NCI-H1092 (cell line): ENCODE measurements around the gene RHEBL1.

ENCODE experiments used
- DNase-seq: peaks from one replicate; lab custom pipeline; 2025; lab: John Stamatoyannopoulos, UW

RHEBL1 gene

DNA sequence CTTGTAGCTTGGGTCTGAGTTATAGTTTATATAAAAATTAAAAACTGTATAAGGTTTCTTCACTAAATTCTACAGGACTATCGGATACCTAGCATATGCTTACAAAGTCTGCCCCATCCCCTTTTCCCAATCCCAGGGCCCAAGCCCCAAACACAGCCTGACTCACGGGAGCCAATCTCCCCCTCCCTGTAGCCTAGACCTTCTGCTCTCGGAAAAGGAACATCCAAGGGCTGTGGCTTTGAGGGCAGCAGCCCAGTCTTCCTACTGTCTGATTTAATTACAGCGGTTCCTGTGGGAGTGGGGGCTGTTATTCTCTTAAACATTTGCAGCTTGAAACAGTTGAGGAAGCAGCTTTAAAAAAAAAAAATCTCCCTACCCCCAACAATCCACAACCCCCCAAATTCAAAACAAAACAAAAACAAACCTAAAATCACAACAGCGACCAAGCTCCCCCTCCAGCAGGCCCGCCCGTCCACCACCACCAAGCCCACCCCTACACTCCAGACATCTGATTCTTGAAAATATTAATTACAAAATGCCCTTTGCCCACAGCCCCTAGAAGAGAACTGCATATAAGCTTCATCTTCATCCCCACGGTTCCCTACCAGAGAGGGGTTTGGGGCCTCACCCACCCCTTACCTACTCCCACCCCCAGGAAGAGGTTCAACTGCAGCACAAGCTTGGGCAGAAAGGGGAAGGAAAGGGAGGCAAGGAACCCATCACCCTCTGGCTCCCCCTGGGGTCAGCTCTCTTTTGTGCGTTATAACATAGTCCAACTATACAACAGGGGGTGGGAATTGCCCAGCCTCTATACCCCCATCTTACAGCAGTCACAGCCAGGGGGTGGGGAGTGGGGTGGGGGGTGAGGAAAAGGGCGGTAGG is 50.1 kb downstream of the RHEBL1 start:
- DNase-seq = no peak

- DNase-seq = no peak
Observed at GRCh38 chr12:49019120-49019430, 50.7 kb downstream of the RHEBL1 start.

- peak; percentile 88 for DNase-seq
Observed at GRCh38 chr12:49018261-49019119, 51.3 kb downstream of the RHEBL1 start, which contains the start of gene PRKAG1. PRKAG1 (minus strand) TSS chr12:49018776; CDS start chr12:49018740, 36 bp downstream.

DNA sequence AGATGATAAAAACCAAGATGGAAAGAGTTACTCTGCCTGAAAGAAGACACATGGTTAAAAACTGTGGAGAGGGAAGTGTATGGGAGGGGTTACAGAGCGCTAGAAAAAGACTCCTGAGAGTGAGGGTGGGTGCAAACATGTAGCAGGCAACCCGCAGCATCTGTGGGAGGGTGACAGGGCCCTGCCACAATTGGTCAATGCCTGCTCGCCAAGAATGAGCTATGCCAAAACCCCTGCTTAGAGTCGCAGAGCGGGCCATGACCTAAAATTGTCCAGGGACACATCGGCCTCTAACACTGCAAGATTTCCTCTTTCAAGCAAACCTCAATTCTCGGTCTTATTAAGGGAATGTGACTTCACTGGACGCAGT is 51.9 kb downstream of the RHEBL1 start:
- no peak for DNase-seq

GRCh38 chr12:49015196-49015595 is 54.6 kb downstream of the RHEBL1 start:
- DNase-seq = no peak
